ENCODE results near the gene FAM216B.

The FAM216B gene

DNA sequence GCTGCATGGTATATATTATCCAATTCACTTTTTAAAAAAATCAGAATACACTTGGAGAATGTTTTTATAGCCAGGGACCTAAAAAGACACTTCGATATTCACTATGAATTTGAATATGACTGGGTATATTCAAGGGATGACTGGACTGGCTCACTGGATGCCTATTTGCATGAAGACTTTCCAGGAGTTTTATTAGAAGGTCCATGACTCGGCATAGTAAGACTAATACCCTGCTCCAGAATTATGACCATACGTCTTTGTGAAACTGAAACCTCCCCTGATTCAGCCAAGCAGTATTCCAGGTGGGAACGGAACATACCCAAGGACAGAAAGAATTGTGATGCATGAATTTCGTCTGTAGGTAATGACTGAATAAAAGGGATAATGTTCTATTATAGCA lies 3.9 kb upstream of the FAM216B start:
- TF ChIP-seq ZFX (IDR thresholded peaks at IDR 0.05): no peak
- TF ChIP-seq, protein P1, sequence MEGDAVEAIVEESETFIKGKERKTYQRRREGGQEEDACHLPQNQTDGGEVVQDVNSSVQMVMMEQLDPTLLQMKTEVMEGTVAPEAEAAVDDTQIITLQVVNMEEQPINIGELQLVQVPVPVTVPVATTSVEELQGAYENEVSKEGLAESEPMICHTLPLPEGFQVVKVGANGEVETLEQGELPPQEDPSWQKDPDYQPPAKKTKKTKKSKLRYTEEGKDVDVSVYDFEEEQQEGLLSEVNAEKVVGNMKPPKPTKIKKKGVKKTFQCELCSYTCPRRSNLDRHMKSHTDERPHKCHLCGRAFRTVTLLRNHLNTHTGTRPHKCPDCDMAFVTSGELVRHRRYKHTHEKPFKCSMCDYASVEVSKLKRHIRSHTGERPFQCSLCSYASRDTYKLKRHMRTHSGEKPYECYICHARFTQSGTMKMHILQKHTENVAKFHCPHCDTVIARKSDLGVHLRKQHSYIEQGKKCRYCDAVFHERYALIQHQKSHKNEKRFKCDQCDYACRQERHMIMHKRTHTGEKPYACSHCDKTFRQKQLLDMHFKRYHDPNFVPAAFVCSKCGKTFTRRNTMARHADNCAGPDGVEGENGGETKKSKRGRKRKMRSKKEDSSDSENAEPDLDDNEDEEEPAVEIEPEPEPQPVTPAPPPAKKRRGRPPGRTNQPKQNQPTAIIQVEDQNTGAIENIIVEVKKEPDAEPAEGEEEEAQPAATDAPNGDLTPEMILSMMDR (conservative IDR thresholded peaks at IDR 0.05): no peak
- H3K27ac ChIP-seq: no peak overlapping the region

GRCh38 chr13:42780044-42780443 lies 1.3 kb upstream of the FAM216B start:
- H3K27ac ChIP-seq: no peak overlapping the region
- TF ChIP-seq, protein P1 (conservative IDR thresholded peaks at IDR 0.05): no peak
- TF ChIP-seq ZFX (IDR thresholded peaks at IDR 0.05): no peak

GRCh38 chr13:42786715-42787114 lies 5.3 kb downstream of the FAM216B start:
- TF ChIP-seq, protein P1 (conservative IDR thresholded peaks at IDR 0.05): no peak
- no peak for TF ChIP-seq ZFX (IDR thresholded peaks at IDR 0.05)

GRCh38 chr13:42788601-42789000 lies 7.2 kb downstream of the FAM216B start:
- TF ChIP-seq ZFX (IDR thresholded peaks at IDR 0.05): no peak
- TF ChIP-seq, protein P1 (conservative IDR thresholded peaks at IDR 0.05): no peak
- no peak overlapping the region for H3K27ac ChIP-seq

More at GRCh38 chr13:42786715-42787114, 5.3 kb downstream of the FAM216B start:
- no peak overlapping the region for H3K27ac ChIP-seq

GRCh38 chr13:42792154-42792553 lies 10.8 kb downstream of the FAM216B start:
- no peak overlapping the region for H3K27ac ChIP-seq
- TF ChIP-seq ZFX (IDR thresholded peaks at IDR 0.05): no peak
- TF ChIP-seq, protein P1 (conservative IDR thresholded peaks at IDR 0.05): no peak

GRCh38 chr13:42794577-42795275 lies 13.3 kb downstream of the FAM216B start:
- no peak overlapping the region for H3K27ac ChIP-seq
- no peak for TF ChIP-seq ZFX (IDR thresholded peaks at IDR 0.05)
- TF ChIP-seq, protein P1 (conservative IDR thresholded peaks at IDR 0.05): no peak

DNA sequence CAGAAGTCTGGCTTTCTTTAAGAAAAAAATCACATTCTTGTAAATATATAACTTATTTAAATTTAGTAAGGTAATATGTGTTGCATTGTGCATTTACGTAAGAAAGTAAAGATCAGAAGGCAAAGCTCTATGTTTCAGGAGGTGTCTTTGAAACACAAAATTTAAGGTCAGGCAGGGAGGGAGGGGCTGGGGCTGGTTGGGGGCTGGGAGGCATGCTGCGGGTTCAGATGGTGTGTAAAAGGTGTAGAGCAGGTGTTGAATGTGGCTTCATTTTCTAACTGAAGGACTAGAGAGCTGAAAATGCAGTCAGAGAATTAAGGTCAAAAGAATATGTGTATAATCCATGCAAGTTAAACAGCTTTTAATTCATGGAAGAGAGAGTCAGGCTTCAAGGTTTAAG lies 14.3 kb downstream of the FAM216B start:
- TF ChIP-seq, protein P1 (conservative IDR thresholded peaks at IDR 0.05): no peak

More for the DNA sequence above, 14.3 kb downstream of the FAM216B start:
- no peak overlapping the region for H3K27ac ChIP-seq
